Mesothelial cell of epicardium (in vitro differentiated cells): ENCODE results near the gene RAP1A. TPM values are rescaled to one million over a fixed set of nuclear protein-coding genes. Genes with fewer than 3 reads are reported as not detected.
"Not testable (repeated sequence)": the region's sequence is repeated elsewhere in the genome, so short reads cannot be mapped to it uniquely, and the experiment has no call there.

Experiments
- DNase-seq, 2 experiments: peaks; one replicate each; pipeline ENCODE4 v3.0.0; 2021; ENCODE audit warnings: low spot score in 2 of 2; ENCODE audit not compliant: unreplicated experiment in 2 of 2
- H3K27ac Mint-ChIP-seq: 2 replicates; pipeline ENCODE4 v1.8.0; 2021; ENCODE audit warnings: mixed read lengths
- H3K27me3 Mint-ChIP-seq: 2 replicates; pipeline ENCODE4 v1.8.0; 2021; ENCODE audit warnings: low read depth, mixed read lengths
- H3K36me3 Mint-ChIP-seq: 2 replicates; pipeline ENCODE4 v1.8.0; 2021; ENCODE audit warnings: mixed read lengths
- H3K4me1 Mint-ChIP-seq: 2 replicates; pipeline ENCODE4 v1.8.0; 2021; ENCODE audit warnings: mixed read lengths
- H3K4me3 Mint-ChIP-seq: 2 replicates; pipeline ENCODE4 v1.8.0; 2021; ENCODE audit warnings: mild to moderate bottlenecking, moderate library complexity, mixed read lengths
- H3K9me3 Mint-ChIP-seq: 2 replicates; pipeline ENCODE4 v1.8.0; 2021; ENCODE audit warnings: mixed read lengths
- total RNA-seq: library from RNA; stranded (reverse); gene quantifications from 3 replicates; pipeline ENCODE4 v1.2.1, GENCODE V29; 2021
- TF ChIP-seq, protein P1 (sequence below): fragments of 200-600 bp; sonication (generic); IDR thresholded peaks from one replicate; pipeline ENCODE4 v1.5.0; 2021; ENCODE audit warnings: antibody characterized with exemption; ENCODE audit not compliant: unreplicated experiment

Gene RAP1A
- total RNA-seq, 1 donor from 2014 or later, result 28.3 TPM

GRCh38 chr1:111630567-111630966, 11.0 kb downstream of the RAP1A start:
- peaks cover 21% of the 10 kb centered on the region for H3K4me1 Mint-ChIP-seq
- H3K36me3 Mint-ChIP-seq, result no peaks in the 10 kb centered on the region
- no peak for DNase-seq
- H3K27ac Mint-ChIP-seq, result no peak overlapping the region
- TF ChIP-seq, protein P1, sequence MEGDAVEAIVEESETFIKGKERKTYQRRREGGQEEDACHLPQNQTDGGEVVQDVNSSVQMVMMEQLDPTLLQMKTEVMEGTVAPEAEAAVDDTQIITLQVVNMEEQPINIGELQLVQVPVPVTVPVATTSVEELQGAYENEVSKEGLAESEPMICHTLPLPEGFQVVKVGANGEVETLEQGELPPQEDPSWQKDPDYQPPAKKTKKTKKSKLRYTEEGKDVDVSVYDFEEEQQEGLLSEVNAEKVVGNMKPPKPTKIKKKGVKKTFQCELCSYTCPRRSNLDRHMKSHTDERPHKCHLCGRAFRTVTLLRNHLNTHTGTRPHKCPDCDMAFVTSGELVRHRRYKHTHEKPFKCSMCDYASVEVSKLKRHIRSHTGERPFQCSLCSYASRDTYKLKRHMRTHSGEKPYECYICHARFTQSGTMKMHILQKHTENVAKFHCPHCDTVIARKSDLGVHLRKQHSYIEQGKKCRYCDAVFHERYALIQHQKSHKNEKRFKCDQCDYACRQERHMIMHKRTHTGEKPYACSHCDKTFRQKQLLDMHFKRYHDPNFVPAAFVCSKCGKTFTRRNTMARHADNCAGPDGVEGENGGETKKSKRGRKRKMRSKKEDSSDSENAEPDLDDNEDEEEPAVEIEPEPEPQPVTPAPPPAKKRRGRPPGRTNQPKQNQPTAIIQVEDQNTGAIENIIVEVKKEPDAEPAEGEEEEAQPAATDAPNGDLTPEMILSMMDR, result no peak
- H3K9me3 Mint-ChIP-seq, result no peaks in the 10 kb centered on the region
- no peaks in the 10 kb centered on the region for H3K27me3 Mint-ChIP-seq
- H3K4me3 Mint-ChIP-seq, result no peak overlapping the region

DNA sequence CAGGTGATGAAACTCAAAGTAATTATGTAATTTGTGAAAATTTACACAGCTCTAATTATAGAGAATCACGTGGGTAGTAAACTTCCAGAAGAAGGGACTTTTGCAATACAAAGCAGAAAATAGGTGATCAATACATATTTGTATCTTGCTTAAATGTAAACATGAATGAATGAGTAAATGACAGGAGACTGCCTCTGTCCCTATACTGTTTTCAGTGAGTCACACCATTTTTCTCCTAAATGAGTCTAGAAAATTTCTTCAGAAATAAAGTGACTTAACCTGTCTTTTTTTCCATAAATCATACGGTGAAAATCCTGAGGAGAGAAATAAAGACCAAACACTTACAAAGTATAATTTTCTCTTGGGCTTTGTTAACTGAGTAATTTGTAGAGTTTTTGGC, 11.9 kb downstream of the RAP1A start:
- TF ChIP-seq, protein P1, result no peak
- no peaks in the 10 kb centered on the region for H3K36me3 Mint-ChIP-seq
- H3K27me3 Mint-ChIP-seq, result no peaks in the 10 kb centered on the region
- H3K9me3 Mint-ChIP-seq, result no peaks in the 10 kb centered on the region
- H3K27ac Mint-ChIP-seq, result no peak overlapping the region
- H3K4me1 Mint-ChIP-seq, result peaks cover 20% of the 10 kb centered on the region
- no peak for DNase-seq
- H3K4me3 Mint-ChIP-seq, result no peak overlapping the region

GRCh38 chr1:111632771-111633170, 13.2 kb downstream of the RAP1A start:
- not testable (repeated sequence) for H3K9me3 Mint-ChIP-seq, H3K4me3 Mint-ChIP-seq, H3K36me3 Mint-ChIP-seq, H3K27me3 Mint-ChIP-seq, DNase-seq, H3K27ac Mint-ChIP-seq
- peaks cover 19% of the 10 kb centered on the region for H3K4me1 Mint-ChIP-seq

GRCh38 chr1:111633736-111634247, 14.2 kb downstream of the RAP1A start:
- no peaks in the 10 kb centered on the region for H3K36me3 Mint-ChIP-seq
- no peak for DNase-seq
- peaks cover 11% of the 10 kb centered on the region for H3K4me1 Mint-ChIP-seq
- TF ChIP-seq, protein P1, result no peak
- no peaks in the 10 kb centered on the region for H3K9me3 Mint-ChIP-seq
- no peak overlapping the region for H3K27ac Mint-ChIP-seq
- no peaks in the 10 kb centered on the region for H3K27me3 Mint-ChIP-seq
- no peak overlapping the region for H3K4me3 Mint-ChIP-seq

- no peak for DNase-seq
- Mint-ChIP-seq H3K36me3 (no peaks in the 10 kb centered on the region), H3K4me1 (peaks cover 5% of the 10 kb centered on the region), H3K9me3 (no peaks in the 10 kb centered on the region), H3K27ac (no peak overlapping the region), H3K4me3 (no peak overlapping the region), H3K27me3 (no peaks in the 10 kb centered on the region)
- TF ChIP-seq, protein P1, result no peak
Observed at GRCh38 chr1:111635324-111636009, 15.9 kb downstream of the RAP1A start.

- Mint-ChIP-seq H3K27me3 (no peaks in the 10 kb centered on the region), H3K4me1 (no peaks in the 10 kb centered on the region), H3K36me3 (peaks cover 5% of the 10 kb centered on the region), H3K27ac (no peak overlapping the region), H3K4me3 (no peak overlapping the region), H3K9me3 (peaks cover 2% of the 10 kb centered on the region)
- no peak for DNase-seq
- TF ChIP-seq, protein P1, result no peak
Observed at GRCh38 chr1:111638320-111638719, 18.7 kb downstream of the RAP1A start.
